Activated naive CD4-positive, alpha-beta T cell treated with anti-CD3 and anti-CD28 coated beads for 36 hours (primary cell): ENCODE data around the gene NTRK3. TPM values are rescaled to one million over a fixed set of nuclear protein-coding genes. Genes with fewer than 3 reads are reported as not detected.

Experiments used
- CTCF ChIA-PET: fragments of 350-600 bp; sonication (Branson Sonifier 250); formaldehyde crosslinking; loops from one replicate; lab custom pipeline; 2021; ENCODE audit warnings: antibody characterized with exemption; lab: Charles Lee
- DNase-seq: peaks from one replicate; pipeline ENCODE4 v3.0.0-alpha.2; 2020
- H3K27ac Mint-ChIP-seq: one replicate; pipeline ENCODE4 v1.8.0; 2021; ENCODE audit warnings: mild to moderate bottlenecking, mixed read lengths
- H3K27me3 Mint-ChIP-seq: one replicate; pipeline ENCODE4 v1.8.0; 2021; ENCODE audit warnings: low read depth, mixed read lengths
- H3K36me3 Mint-ChIP-seq: one replicate; pipeline ENCODE4 v1.8.0; 2021; ENCODE audit warnings: low read depth, mixed read lengths
- H3K4me1 Mint-ChIP-seq: one replicate; pipeline ENCODE4 v1.8.0; 2021; ENCODE audit warnings: low read depth, mixed read lengths
- H3K4me3 Mint-ChIP-seq: one replicate; pipeline ENCODE4 v1.8.0; 2021; ENCODE audit warnings: mild to moderate bottlenecking, moderate library complexity, mixed read lengths
- H3K9me3 Mint-ChIP-seq: one replicate; pipeline ENCODE4 v1.8.0; 2021; ENCODE audit warnings: mixed read lengths
- intact Hi-C: fragments of 100-400 bp; cut with micrococcal nuclease; formaldehyde crosslinking; loops from one replicate; pipeline ENCODE4 v1.15.1; 2023
- total RNA-seq, 2 experiments: library from RNA; stranded (reverse); gene quantifications; one replicate each; pipeline ENCODE4 v1.2.3, GENCODE V29; 2021

The NTRK3 gene
- total RNA-seq, 2 experiments from 2014 or later = 0.95 to 1.4 TPM

GRCh38 chr15:88275804-88276203, 19.3 kb upstream of the NTRK3 start:
- no peak for DNase-seq
- Mint-ChIP-seq H3K36me3 (no peaks in the 10 kb centered on the region), H3K27ac (no peak overlapping the region), H3K4me3 (no peak overlapping the region), H3K27me3 (peaks cover 16% of the 10 kb centered on the region), H3K9me3 (no peaks in the 10 kb centered on the region), H3K4me1 (no peaks in the 10 kb centered on the region)
- intact Hi-C loops = no loop called here
- CTCF ChIA-PET = interaction anchor here (0.6 to 6.8 kb wide), 11 partner anchors 8 to 179 kb away, joined by 3 to 85 read pairs (median 4); no protein-coding TSS in a partner anchor

GRCh38 chr15:88274553-88275460, 18.3 kb upstream of the NTRK3 start:
- H3K36me3 Mint-ChIP-seq = no peaks in the 10 kb centered on the region
- H3K27ac Mint-ChIP-seq = no peak overlapping the region
- peaks cover 11% of the 10 kb centered on the region for H3K27me3 Mint-ChIP-seq
- H3K9me3 Mint-ChIP-seq = no peaks in the 10 kb centered on the region
- H3K4me1 Mint-ChIP-seq = no peaks in the 10 kb centered on the region
- peak; percentile 80 for DNase-seq
- intact Hi-C loops = loop anchor here (1.0 kb wide), 1 partner anchor 31 kb away; no protein-coding TSS in a partner anchor
- no peak overlapping the region for H3K4me3 Mint-ChIP-seq
- CTCF ChIA-PET = interaction anchor here (0.5 to 6.8 kb wide), 18 partner anchors 9 to 567 kb away, joined by 3 to 85 read pairs (median 4); no protein-coding TSS in a partner anchor

GRCh38 chr15:88272421-88272820, 15.9 kb upstream of the NTRK3 start:
- intact Hi-C loops = no loop called here
- Mint-ChIP-seq H3K4me3 (no peak overlapping the region), H3K36me3 (no peaks in the 10 kb centered on the region), H3K27ac (no peak overlapping the region), H3K27me3 (peaks cover 11% of the 10 kb centered on the region), H3K9me3 (no peaks in the 10 kb centered on the region), H3K4me1 (no peaks in the 10 kb centered on the region)
- CTCF ChIA-PET = interaction anchor here (0.8 to 6.8 kb wide), 5 partner anchors 11 to 183 kb away, joined by 3 to 85 read pairs (median 13); no protein-coding TSS in a partner anchor
- DNase-seq = no peak

GRCh38 chr15:88269356-88270062, 13.0 kb upstream of the NTRK3 start:
- H3K36me3 Mint-ChIP-seq = no peaks in the 10 kb centered on the region
- H3K27me3 Mint-ChIP-seq = peaks cover 17% of the 10 kb centered on the region
- CTCF ChIA-PET = interaction anchor here (0.7 to 1.3 kb wide), 2 partner anchors 23 kb away, joined by 3 read pairs; no protein-coding TSS in a partner anchor
- intact Hi-C loops = no loop called here
- no peaks in the 10 kb centered on the region for H3K4me1 Mint-ChIP-seq
- H3K27ac Mint-ChIP-seq = no peak overlapping the region
- H3K9me3 Mint-ChIP-seq = no peaks in the 10 kb centered on the region
- no peak overlapping the region for H3K4me3 Mint-ChIP-seq
- DNase-seq = no peak

- CTCF ChIA-PET = interaction anchor here (0.7 to 1.2 kb wide), 3 partner anchors 10 to 27 kb away, joined by 3 to 5 read pairs (median 5); no protein-coding TSS in a partner anchor
- H3K4me1 Mint-ChIP-seq = no peaks in the 10 kb centered on the region
- H3K36me3 Mint-ChIP-seq = no peaks in the 10 kb centered on the region
- no peak overlapping the region for H3K4me3 Mint-ChIP-seq
- no peak overlapping the region for H3K27ac Mint-ChIP-seq
- no peak for DNase-seq
- H3K27me3 Mint-ChIP-seq = peaks cover 17% of the 10 kb centered on the region
- intact Hi-C loops = no loop called here
- H3K9me3 Mint-ChIP-seq = no peaks in the 10 kb centered on the region
Measured at GRCh38 chr15:88267720-88268119, 11.2 kb upstream of the NTRK3 start.

- Mint-ChIP-seq H3K27me3 (peaks cover 24% of the 10 kb centered on the region), H3K36me3 (no peaks in the 10 kb centered on the region)
- intact Hi-C loops = no loop called here
Measured at GRCh38 chr15:88266170-88266569, 9.6 kb upstream of the NTRK3 start.

GRCh38 chr15:88264622-88265021, 8.1 kb upstream of the NTRK3 start:
- H3K36me3 Mint-ChIP-seq = no peaks in the 10 kb centered on the region
- intact Hi-C loops = no loop called here
- no peak overlapping the region for H3K4me3 Mint-ChIP-seq
- H3K9me3 Mint-ChIP-seq = no peaks in the 10 kb centered on the region
- no peaks in the 10 kb centered on the region for H3K4me1 Mint-ChIP-seq
- no peak for DNase-seq
- peaks cover 24% of the 10 kb centered on the region for H3K27me3 Mint-ChIP-seq
- CTCF ChIA-PET = no interaction called here
- no peak overlapping the region for H3K27ac Mint-ChIP-seq

More at GRCh38 chr15:88266170-88266569, 9.6 kb upstream of the NTRK3 start:
- Mint-ChIP-seq H3K9me3 (no peaks in the 10 kb centered on the region), H3K4me1 (no peaks in the 10 kb centered on the region), H3K4me3 (no peak overlapping the region), H3K27ac (no peak overlapping the region)
- CTCF ChIA-PET = no interaction called here
- no peak for DNase-seq

- H3K4me1 Mint-ChIP-seq = peaks cover 13% of the 10 kb centered on the region
Measured at GRCh38 chr15:88262064-88262463, 5.5 kb upstream of the NTRK3 start.

GRCh38 chr15:88258093-88258641, 1.6 kb upstream of the NTRK3 start:
- DNase-seq = peak; percentile 57
- Mint-ChIP-seq H3K4me1 (peaks cover 27% of the 10 kb centered on the region), H3K4me3 (peak overlapping the region; percentile 84), H3K36me3 (no peaks in the 10 kb centered on the region), H3K9me3 (no peaks in the 10 kb centered on the region), H3K27me3 (peaks cover 61% of the 10 kb centered on the region), H3K27ac (peak overlapping the region; percentile 19)
- CTCF ChIA-PET = interaction anchor here (0.6 to 1.7 kb wide), 8 partner anchors 9 to 1516 kb away, joined by 3 to 8 read pairs (median 4); no protein-coding TSS in a partner anchor
- intact Hi-C loops = loop anchor here (5.0 kb wide), 1 partner anchor 209 kb away; the partner anchor contains the start of genes MRPL46 and MRPS11

More at GRCh38 chr15:88262064-88262463, 5.5 kb upstream of the NTRK3 start:
- H3K27ac Mint-ChIP-seq = no peak overlapping the region
- peaks cover 42% of the 10 kb centered on the region for H3K27me3 Mint-ChIP-seq
- intact Hi-C loops = no loop called here
- no peak overlapping the region for H3K4me3 Mint-ChIP-seq
- CTCF ChIA-PET = no interaction called here
- H3K9me3 Mint-ChIP-seq = no peaks in the 10 kb centered on the region
- no peak for DNase-seq
- no peaks in the 10 kb centered on the region for H3K36me3 Mint-ChIP-seq

- peak overlapping the region; percentile 84 for H3K4me3 Mint-ChIP-seq
- no peaks in the 10 kb centered on the region for H3K36me3 Mint-ChIP-seq
- CTCF ChIA-PET = interaction anchor here (0.6 to 1.7 kb wide), 9 partner anchors 8 to 1516 kb away, joined by 3 to 8 read pairs (median 4); no protein-coding TSS in a partner anchor
- DNase-seq = peak; percentile 73
- intact Hi-C loops = loop anchor here (5.0 kb wide), 1 partner anchor 210 kb away; the partner anchor contains the start of genes MRPL46 and MRPS11
- H3K27ac Mint-ChIP-seq = peak overlapping the region; percentile 19
- H3K4me1 Mint-ChIP-seq = peaks cover 27% of the 10 kb centered on the region
- H3K9me3 Mint-ChIP-seq = no peaks in the 10 kb centered on the region
- H3K27me3 Mint-ChIP-seq = peaks cover 65% of the 10 kb centered on the region
Measured at GRCh38 chr15:88257311-88258092, 963 bp upstream of the NTRK3 start.
